Stimulated activated CD8-positive, alpha-beta memory T cell treated with anti-CD3 and anti-CD28 coated beads, Interleukin-15, amount 100 ng/mL, for 48 hours (primary cell): ENCODE data around the gene TMEM170A.
"Not testable (repeated sequence)": the region's sequence is repeated elsewhere in the genome, so short reads cannot be mapped to it uniquely, and the experiment has no call there.

ENCODE experiments used
- DNase-seq, 2 donors: peaks; one replicate each; pipeline ENCODE4 v3.0.0-alpha.2; 2020; ENCODE audit warnings: low read depth in 2 of 2

TMEM170A gene, protein sequence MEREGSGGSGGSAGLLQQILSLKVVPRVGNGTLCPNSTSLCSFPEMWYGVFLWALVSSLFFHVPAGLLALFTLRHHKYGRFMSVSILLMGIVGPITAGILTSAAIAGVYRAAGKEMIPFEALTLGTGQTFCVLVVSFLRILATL

DNA sequence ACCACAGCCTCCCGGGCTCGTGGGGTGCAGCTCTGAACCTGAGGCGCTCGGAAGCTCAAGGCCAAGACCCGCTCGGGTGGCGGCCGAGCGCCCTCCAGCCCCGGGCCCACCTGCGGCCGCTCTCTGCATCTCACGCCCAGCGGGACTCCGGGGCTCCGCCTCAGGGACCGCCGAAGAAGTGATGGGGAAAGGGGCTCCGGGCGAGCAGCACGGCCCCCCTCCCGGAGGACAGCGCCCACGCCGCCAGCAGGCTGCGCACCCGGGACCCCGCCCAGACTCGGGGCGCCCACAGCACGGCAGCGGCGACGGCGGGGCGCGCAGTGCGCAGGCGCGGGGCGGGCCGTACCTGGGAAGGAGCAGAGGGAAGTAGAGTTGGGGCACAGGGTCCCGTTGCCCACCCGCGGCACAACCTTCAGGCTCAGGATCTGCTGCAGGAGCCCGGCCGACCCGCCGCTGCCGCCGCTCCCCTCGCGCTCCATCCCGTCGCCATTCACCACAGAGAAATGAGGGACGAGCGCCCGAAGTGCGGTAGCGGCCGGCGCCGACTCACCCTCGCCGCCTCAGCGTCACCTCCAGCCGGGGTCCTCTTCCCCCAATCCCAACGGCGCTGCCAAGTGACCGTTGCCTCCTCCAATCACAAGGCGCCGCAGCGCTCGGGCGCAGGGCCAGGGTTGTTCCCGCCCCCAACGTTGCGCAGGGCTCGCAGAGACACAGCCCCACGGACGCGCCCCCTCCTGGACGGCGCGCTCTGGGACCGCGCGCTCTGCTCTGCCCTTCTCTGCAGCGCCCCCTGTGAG lies at the start of gene TMEM170A:
Gene TMEM170A (minus strand): TSS at position 568 of the 797 bp plus-strand sequence. CDS start 89 bp downstream, at position 479.
- DNase-seq = peak; percentile 98 to 99

- no peak for DNase-seq
These were observed 42.1 kb upstream of the TMEM170A start for GRCh38 chr16:75506574-75506973.

DNA sequence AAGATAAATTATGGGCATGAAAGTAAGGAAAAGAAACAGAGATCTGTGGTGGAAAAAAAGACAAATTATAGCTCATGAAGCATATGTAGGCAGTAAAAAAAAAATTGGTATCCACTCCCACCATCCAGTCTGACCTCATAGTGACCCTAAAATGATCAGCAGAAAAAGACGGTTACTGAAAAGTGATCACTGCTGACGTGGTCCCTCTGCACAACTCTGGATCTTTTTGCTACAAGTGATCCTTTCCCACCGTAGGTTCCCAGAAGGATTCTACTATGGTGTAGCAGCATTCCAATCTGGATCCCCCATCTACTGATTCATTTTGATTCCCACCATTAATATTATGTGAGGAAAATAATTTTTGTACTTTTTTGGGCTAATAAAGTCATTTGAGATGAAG lies 41.6 kb upstream of the TMEM170A start:
- no peak for DNase-seq

DNA sequence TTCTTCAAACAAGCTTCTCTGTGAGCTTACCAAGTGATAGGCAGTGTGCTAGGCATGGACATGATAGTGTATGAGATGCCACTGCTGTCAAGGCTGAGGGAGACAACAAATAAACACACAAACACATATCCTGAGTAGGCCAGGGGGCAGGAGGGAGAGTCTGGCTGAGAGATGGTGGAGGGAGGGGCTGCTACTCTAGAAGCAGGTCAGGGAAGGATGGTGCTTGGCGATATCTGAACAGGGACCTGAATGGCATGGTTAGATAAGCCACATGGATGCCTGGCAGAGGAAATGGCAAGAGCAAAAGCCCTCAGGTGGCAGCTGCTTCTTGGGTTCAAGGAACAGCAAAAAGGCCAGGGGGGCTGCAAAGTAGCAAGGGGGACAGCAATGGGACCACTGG lies 39.3 kb upstream of the TMEM170A start:
- DNase-seq = no peak

DNA sequence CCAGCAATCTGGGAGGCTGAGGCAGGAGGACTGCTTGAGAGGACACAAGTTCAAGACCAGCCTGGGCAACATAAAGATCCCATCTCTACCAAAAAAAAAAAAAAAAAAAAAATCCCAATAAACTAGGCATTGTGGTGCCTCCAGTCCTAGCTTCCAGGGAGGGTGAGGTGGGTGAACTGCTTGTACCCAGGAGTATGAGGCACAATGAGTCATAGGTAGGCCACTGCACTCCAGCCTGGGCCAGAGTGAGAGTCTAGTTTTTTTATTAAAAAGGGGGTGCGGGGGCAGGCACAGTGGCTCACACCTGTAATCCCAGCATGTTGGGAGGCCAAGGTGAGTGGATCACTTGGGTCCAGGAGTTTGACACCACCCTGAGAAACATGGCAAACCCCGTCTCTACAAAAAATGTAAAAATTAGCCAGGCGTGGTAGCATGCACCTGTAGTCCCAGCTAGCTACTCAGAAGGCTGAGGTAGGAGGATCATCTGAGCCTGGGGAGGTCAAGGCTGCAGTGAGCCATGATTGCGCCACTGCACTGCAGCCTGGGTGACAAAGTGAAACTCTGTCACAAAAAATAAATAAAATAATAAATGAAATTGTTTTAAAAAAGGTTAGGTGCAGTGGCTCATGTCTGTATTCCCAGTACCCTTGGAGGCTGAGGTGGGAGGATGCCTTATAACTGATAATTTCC lies 38.6 kb upstream of the TMEM170A start:
- no peak for DNase-seq

DNA sequence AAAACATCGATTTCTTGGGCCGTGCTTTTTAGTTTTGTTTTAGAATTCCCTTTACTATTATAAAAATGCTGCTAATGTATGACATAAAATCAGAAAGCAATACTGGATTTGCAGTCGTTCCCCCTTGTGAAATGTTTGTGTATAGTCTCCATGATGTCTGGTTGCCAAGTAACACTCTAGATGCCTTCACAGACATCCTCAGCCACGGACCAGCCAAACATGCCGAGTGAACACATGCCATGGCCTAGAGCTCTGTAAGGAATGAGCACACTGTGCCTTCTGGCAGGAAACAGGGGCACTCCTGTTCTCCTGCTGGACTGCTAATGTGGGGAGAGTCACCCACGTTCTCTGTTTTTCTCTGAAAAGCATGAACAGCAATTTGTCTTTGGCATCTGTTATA lies 37.3 kb upstream of the TMEM170A start:
- DNase-seq = not testable (repeated sequence)

DNA sequence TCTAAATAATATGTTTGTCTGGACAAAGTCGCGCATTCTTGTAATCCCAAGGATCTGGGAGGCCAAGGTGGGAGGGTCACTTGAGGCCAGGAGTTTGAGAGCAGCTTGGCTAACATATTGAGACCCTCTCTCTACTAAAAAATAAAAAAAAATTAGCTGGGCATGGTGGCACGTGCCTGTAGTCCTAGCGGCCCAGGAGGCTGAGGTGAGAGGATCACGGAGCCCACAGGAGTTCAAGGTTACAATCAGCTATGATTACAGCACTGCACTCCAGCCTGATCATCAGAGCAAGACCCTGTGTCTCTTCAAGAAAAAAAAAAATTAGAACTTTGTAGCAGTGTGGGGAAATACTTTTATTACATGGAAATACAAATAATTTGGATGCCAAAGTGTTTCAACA lies 36.9 kb upstream of the TMEM170A start:
- no peak for DNase-seq

DNA sequence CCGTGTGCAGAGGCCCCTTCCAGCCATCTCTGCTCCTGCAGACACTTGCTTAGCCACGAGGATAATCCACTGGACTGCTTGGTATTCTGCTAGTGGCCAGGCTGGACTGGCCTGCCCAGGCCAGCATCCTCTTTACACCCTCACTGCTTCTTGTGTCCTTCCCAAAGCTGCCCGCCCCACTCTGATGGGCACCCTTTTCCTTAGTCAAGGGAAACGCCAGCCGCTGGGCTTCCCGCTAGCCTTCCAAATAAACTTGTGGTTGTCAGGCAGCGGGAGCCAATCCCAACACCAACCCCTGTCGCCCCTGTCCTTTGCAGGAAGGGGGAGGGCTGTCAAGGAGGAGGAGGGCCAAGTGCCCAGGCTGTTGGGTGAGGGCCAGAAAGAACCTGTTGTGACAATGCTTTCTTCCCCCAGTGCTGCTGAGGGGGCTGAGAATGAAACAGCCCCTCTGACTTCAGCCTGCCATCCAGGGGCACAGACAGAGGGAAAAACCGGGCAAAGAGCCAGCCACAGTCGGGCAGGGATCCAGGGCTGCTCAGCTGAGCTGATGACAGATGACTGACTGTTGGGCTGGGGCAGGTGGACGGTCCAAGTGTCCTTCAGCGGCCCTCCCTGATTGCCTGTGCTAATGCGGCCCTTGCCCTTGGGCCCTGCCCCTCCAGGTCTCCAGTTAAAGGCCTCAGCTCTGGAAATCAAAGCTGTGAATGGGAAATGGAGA lies 34.3 kb upstream of the TMEM170A start:
- DNase-seq = not testable (repeated sequence)

DNA sequence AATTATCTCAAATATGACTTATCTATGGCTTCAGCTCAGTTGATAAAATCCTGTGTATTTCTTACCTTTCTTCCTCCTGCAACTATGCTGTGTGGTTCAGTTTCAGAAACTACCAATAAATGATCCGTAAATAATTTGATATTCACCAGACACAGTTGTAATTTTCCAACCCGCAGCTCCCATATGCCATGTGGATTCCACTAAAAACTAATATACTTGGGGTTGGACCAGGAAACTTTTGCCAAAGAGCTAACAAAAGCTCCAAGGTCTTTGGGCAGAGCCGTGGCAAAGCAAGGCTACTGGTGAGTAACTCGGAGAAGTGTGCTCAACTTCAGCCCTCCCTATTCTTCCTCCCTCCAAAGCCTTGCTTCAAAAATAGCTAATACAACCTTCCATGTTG lies 33.1 kb upstream of the TMEM170A start:
- no peak for DNase-seq

DNA sequence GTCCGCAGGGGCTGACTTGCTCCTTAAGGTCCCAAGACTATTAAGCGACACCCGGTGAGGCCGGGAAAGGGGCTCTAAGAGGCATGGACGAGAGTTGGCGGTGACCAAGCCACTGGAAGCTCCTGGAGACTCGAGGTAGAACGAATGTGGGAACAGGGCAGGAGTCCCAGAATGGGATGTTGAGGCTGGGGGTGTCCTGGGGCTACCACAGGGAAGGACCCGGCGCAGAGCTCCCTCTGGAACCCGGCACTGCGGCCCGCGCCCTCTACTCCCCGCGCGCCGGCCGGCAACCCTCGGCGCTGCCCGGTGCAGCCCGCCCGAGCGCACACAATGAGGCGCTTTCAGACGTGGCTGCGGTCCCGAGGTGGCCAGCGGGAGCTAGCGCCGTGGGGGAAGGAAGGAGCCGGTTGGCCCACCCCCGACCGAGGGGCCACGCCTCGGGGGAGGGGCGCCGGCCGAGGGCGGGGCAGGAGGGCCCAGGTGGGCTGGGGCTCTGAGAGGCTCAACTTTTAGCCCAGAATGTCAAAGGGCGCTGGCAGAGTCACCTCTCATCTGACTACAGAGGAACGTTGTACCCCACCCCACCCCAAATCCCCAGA lies 30.7 kb upstream of the TMEM170A start, which contains the start of gene CHST6:
Gene CHST6 (minus strand): TSS at position 366 of the 599 bp plus-strand sequence. CDS start 15,613 bp downstream, outside the sequence.
- DNase-seq = peak in 1 of 2 donors; percentile 15

DNA sequence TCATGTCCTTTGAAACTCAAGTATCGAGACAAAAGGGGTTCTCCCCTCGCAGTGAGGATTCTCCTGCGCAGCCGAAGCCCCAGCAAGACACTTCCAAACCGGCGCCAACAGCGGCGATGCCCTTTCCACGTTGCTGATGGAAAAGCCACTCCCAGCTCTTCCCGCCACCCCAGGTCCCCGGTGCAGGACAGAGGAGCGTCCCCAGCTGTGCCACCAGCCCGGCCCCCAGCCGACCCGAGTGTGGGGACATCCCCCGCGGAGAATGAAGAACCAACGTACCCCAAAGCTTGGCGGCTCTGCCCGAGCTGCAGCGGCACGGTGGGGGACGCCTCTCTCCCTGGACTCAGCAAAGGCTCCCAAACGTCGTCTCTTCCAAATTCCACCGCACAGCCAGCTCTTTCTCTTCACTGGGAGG lies 30.2 kb upstream of the TMEM170A start:
- DNase-seq = no peak

- no peak for DNase-seq
These were observed 29.7 kb upstream of the TMEM170A start for GRCh38 chr16:75494184-75494583.

- no peak for DNase-seq
These were observed 27.4 kb upstream of the TMEM170A start for GRCh38 chr16:75491876-75492275.

DNA sequence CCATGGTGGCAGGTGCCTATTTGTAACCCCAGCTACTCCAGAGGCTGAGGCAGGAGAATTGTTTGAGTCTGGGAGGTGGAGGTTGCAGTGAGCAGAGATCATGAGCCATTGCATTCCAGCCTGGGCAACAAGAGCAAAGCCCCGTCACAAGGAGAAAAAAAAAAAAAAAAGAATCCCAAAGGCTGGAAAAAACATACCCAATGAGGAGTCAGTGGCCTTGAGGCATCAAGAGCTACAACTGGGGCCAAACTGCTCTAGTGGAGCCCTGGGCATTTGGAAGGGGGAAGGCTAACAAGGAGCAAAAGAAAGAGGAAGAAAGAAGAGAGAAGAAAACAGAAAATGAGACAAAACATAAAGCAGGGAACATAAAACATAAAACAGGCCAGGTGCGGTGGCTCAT lies 23.8 kb upstream of the TMEM170A start:
- DNase-seq = no peak

- DNase-seq = no peak
These were observed 22.3 kb upstream of the TMEM170A start for GRCh38 chr16:75486676-75487313.

DNA sequence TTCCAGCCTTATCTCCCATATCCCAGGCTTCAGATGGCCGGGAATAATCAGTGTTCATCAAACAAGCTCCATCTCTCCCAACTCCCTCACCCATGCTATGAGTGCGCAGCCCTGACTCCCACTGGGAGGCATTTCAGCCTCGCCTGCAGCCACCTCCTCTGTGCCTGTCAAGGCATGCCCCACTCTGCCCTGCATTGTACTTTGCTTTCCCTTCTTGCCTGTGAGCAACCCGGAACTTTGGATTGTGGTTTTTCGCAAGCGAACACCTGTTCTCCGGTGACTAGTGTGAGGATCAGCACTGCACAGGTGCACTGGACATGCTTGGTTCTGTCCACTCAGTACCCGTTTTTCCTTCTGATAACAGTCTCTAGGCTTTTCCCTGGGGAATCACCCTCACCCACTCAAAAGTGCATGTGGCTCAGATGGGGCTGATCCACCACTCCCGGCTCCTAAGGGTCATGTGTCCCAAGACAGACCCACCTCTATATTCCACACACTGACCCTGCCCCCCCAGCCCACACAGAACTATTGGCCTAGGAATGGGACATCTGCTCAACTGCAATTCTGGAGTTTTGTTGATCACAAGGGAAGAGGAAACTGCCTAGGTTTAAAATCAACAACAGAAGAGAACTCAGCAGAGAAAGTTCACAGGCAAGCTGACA lies 21.7 kb upstream of the TMEM170A start:
- no peak for DNase-seq

DNA sequence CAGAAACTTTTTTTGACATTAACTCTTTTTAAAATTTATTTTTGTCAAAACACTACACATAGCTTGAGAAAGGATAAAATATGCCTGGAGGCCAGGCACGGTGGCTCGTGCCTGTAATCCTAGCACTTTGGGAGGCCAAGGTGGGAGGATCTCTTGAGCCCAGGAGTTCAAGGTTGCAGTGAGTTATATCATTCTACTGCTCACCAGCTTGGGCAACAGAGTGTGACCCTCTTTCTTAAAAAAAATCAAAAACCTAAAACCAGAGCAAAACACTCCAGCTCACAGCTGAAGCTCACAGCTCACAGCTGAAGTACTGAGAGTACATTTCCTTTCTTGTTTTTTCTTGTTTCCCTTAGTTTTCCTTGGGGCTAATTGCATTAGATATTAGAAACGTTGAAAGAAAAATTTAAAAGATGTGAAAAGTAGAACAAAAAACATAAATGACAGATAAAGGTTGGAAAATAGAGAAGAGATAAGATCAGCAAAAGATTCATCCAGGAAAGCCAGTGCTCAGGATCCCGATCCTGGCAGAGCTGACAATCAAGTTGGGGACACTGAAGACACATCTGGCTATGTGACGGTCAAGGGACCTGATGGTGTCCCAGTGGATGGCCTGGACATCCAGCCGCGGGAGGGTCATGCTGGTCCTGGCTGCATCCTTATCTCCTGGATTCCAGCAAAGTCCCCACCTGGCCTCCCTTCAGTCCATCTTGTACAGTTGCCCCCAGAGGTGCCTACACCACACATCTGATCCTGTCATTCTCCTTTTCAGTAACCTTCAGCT lies 20.9 kb upstream of the TMEM170A start:
- no peak for DNase-seq

DNA sequence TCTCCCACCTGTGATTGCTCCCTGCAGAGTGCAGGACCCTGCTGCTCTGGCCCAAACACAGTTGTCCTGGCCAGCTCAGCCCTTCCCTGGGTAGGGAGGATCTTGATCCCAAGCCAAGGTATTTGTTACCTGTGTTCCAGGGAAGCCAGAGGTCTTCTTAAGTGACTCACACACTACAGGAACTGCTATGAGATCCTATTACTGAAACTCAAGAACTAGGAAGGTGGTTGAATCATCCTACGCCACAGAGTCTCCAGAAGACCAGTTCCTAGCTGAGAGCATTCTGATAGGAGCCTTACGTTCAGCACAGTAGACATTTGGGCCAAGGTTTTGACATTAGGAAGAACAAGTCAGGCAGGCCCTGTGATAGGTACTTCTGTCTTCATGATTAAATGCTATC lies 18.7 kb upstream of the TMEM170A start:
- DNase-seq = no peak

- no peak for DNase-seq
These were observed 18.1 kb upstream of the TMEM170A start for GRCh38 chr16:75482434-75483205.
